MM.1S (cell line): ENCODE data around the gene SOX2.

Source experiments
- DNase-seq: peaks from one replicate; pipeline ENCODE4 v3.0.0-alpha.2; 2015
- H2AFZ ChIP-seq: fragments of 300-600 bp; sonication (generic); 2 replicates; pipeline ENCODE4 v1.6.0; 2016; ENCODE audit warnings: antibody characterized with exemption, low read length
- H3F3A ChIP-seq: fragments of 300-600 bp; sonication (generic); 2 replicates; pipeline ENCODE4 v1.6.1; 2016; ENCODE audit warnings: mild to moderate bottlenecking, antibody characterized with exemption, low read length, moderate library complexity, mixed read lengths; ENCODE audit not compliant: insufficient read depth
- H3K27ac ChIP-seq: fragments of 300-600 bp; sonication (generic); 2 replicates; pipeline ENCODE4 v1.5.1; 2016; ENCODE audit warnings: mild to moderate bottlenecking, low read length
- H3K27me3 ChIP-seq: fragments of 300-600 bp; sonication (generic); replicated peaks from 2 replicates; pipeline ENCODE4 v1.6.0; 2016; ENCODE audit warnings: low read length; ENCODE audit not compliant: insufficient read depth
- H3K36me3 ChIP-seq: fragments of 300-600 bp; sonication (generic); replicated peaks from 2 replicates; pipeline ENCODE4 v1.6.1; 2016; ENCODE audit warnings: mild to moderate bottlenecking, low read length, mixed read lengths; ENCODE audit not compliant: insufficient read depth
- H3K4me1 ChIP-seq: fragments of 300-600 bp; sonication (generic); 2 replicates; pipeline ENCODE4 v1.6.1; 2016; ENCODE audit warnings: low read length, mixed read lengths
- H3K4me2 ChIP-seq: fragments of 300-600 bp; sonication (generic); 2 replicates; pipeline ENCODE4 v1.6.0; 2016; ENCODE audit warnings: low read depth, low read length
- H3K4me3 ChIP-seq: fragments of 300-600 bp; sonication (generic); 2 replicates; pipeline ENCODE4 v1.5.1; 2016; ENCODE audit warnings: low read length, mixed read lengths
- H3K79me2 ChIP-seq: fragments of 300-600 bp; sonication (generic); 2 replicates; pipeline ENCODE4 v1.6.1; 2016; ENCODE audit warnings: mixed run types, low read length, mixed read lengths
- H3K9ac ChIP-seq: fragments of 300-600 bp; sonication (generic); 2 replicates; pipeline ENCODE4 v1.6.1; 2016; ENCODE audit warnings: low read length, mixed read lengths
- H3K9me2 ChIP-seq: fragments of 300-600 bp; sonication (generic); replicated peaks from 2 replicates; pipeline ENCODE4 v1.6.1; 2016; ENCODE audit warnings: mild to moderate bottlenecking, low read length, mixed read lengths; ENCODE audit not compliant: insufficient read depth
- H3K9me3 ChIP-seq: fragments of 300-600 bp; sonication (generic); replicated peaks from 2 replicates; pipeline ENCODE4 v1.6.1; 2016; ENCODE audit warnings: mild to moderate bottlenecking, low read length, mixed read lengths; ENCODE audit not compliant: insufficient read depth
- H4K20me1 ChIP-seq: fragments of 300-600 bp; sonication (generic); 2 replicates; pipeline ENCODE4 v1.6.1; 2016; ENCODE audit warnings: mild to moderate bottlenecking, low read length, moderate library complexity, mixed read lengths; ENCODE audit not compliant: insufficient read depth
- EZH2 ChIP-seq: fragments of 300-600 bp; sonication (generic); optimal IDR thresholded peaks from 2 replicates; pipeline ENCODE3; 2017; ENCODE audit warnings: low read depth, mild to moderate bottlenecking, antibody characterized with exemption, low read length, mixed read lengths
- EZH2phosphoT487 ChIP-seq: fragments of 300-600 bp; sonication (generic); IDR thresholded peaks from 2 replicates; pipeline ENCODE4 v1.6.1; 2018; ENCODE audit warnings: antibody characterized with exemption, low read length
- TF ChIP-seq, protein P1 (sequence below): fragments of 300-600 bp; sonication (generic); IDR thresholded peaks from 2 replicates; pipeline ENCODE4 v1.5.1; 2016; ENCODE audit warnings: antibody characterized with exemption, low read length, mixed read lengths

Gene SOX2

DNA sequence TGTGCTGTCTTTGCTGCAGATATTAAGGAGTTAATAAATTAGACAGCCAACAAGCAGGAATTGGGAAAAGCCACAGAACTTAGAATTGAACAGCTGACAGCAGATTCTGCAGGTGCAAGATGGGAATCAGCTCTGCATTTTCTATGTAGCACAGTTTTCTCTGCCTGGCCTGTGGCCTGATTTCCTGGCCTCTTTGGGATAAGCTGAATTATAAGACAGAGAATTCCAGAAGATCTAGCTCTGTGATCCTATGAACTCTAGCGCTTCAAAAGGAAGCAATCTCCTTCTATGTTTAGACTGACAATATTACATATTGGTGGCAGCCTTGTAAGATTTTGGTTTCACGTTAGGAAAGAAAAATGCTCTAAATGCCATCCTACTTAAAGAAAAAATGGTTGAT lies 24.0 kb upstream of the SOX2 start:
- no peak for DNase-seq
- H3K36me3 ChIP-seq: no peaks in the 10 kb centered on the region

DNA sequence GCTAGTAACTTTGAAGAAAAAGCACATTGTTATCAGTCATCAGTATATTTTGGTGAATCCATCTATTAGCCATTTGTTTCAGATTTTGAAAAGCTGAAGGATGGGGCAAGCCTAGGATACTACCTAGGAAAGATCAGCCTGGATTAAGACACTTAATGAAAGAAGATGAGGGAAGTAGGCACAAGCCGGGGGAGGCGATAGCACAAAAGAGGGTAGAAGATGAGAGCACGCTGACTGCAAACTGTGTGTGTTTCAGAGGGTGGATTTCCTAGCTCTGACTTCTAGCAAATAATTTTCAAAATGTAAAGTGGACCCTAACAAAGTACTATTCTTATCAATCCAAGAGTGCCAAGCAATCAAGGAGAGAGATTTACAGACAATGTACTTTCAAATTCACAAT lies 22.2 kb upstream of the SOX2 start:
- Histone ChIP-seq H3K4me1 (no peaks in the 10 kb centered on the region), H3K79me2 (no peaks in the 10 kb centered on the region), H3K9me3 (no peaks in the 10 kb centered on the region), H3K36me3 (no peaks in the 10 kb centered on the region), H4K20me1 (no peaks in the 10 kb centered on the region), H3K9me2 (no peaks in the 10 kb centered on the region), H3K9ac (no peak overlapping the region), H3K27me3 (no peaks in the 10 kb centered on the region), H2AFZ (no peak overlapping the region), H3K27ac (no peak overlapping the region), H3K4me2 (no peak overlapping the region), H3K4me3 (no peak overlapping the region), H3F3A (no peaks in the 10 kb centered on the region)
- no peak for DNase-seq
- TF ChIP-seq, protein P1, sequence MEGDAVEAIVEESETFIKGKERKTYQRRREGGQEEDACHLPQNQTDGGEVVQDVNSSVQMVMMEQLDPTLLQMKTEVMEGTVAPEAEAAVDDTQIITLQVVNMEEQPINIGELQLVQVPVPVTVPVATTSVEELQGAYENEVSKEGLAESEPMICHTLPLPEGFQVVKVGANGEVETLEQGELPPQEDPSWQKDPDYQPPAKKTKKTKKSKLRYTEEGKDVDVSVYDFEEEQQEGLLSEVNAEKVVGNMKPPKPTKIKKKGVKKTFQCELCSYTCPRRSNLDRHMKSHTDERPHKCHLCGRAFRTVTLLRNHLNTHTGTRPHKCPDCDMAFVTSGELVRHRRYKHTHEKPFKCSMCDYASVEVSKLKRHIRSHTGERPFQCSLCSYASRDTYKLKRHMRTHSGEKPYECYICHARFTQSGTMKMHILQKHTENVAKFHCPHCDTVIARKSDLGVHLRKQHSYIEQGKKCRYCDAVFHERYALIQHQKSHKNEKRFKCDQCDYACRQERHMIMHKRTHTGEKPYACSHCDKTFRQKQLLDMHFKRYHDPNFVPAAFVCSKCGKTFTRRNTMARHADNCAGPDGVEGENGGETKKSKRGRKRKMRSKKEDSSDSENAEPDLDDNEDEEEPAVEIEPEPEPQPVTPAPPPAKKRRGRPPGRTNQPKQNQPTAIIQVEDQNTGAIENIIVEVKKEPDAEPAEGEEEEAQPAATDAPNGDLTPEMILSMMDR: no peak
- TF ChIP-seq EZH2phosphoT487 (no peak), EZH2 (no peak)

More for the DNA sequence above, 24.0 kb upstream of the SOX2 start:
- Histone ChIP-seq H3K9ac (no peak overlapping the region), H4K20me1 (no peaks in the 10 kb centered on the region), H3K27ac (no peak overlapping the region), H3K27me3 (no peaks in the 10 kb centered on the region), H3K4me3 (no peak overlapping the region), H2AFZ (no peak overlapping the region), H3F3A (no peaks in the 10 kb centered on the region), H3K4me1 (no peaks in the 10 kb centered on the region), H3K4me2 (no peak overlapping the region), H3K79me2 (no peaks in the 10 kb centered on the region), H3K9me3 (no peaks in the 10 kb centered on the region), H3K9me2 (no peaks in the 10 kb centered on the region)
- no peak for TF ChIP-seq EZH2phosphoT487
- TF ChIP-seq EZH2: no peak
- TF ChIP-seq, protein P1: no peak

DNA sequence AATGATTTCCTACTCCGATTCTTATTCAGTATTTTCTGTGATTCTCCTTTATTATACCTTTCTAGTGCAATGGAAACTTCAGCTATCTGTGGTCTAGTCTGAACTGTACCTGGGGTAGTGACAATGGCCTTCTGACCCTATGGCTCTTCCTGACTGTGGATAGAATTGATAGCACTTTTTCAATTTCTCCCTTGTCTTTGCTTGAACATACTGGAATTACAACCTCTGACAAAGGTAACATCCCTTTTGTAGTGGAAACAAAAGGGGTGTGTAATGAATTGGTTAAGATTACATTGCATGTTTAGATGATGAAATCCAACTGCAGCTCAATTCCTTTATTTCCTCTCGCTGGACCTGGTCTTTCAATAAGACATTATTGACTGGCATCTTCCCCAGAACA lies 21.0 kb upstream of the SOX2 start:
- no peaks in the 10 kb centered on the region for H4K20me1 ChIP-seq
- no peak overlapping the region for H3K27ac ChIP-seq
- H3F3A ChIP-seq: no peaks in the 10 kb centered on the region
- no peaks in the 10 kb centered on the region for H3K27me3 ChIP-seq
- TF ChIP-seq, protein P1: no peak
- no peak for TF ChIP-seq EZH2phosphoT487
- no peak for TF ChIP-seq EZH2
- H3K9ac ChIP-seq: no peak overlapping the region
- H3K4me1 ChIP-seq: no peaks in the 10 kb centered on the region
- DNase-seq: no peak
- H3K4me2 ChIP-seq: no peak overlapping the region
- H3K4me3 ChIP-seq: no peak overlapping the region
- H3K9me3 ChIP-seq: no peaks in the 10 kb centered on the region
- H3K79me2 ChIP-seq: no peaks in the 10 kb centered on the region
- no peak overlapping the region for H2AFZ ChIP-seq
- no peaks in the 10 kb centered on the region for H3K9me2 ChIP-seq
- no peaks in the 10 kb centered on the region for H3K36me3 ChIP-seq
